ENCODE data around the gene CDH2.

CDH2 gene

DNA sequence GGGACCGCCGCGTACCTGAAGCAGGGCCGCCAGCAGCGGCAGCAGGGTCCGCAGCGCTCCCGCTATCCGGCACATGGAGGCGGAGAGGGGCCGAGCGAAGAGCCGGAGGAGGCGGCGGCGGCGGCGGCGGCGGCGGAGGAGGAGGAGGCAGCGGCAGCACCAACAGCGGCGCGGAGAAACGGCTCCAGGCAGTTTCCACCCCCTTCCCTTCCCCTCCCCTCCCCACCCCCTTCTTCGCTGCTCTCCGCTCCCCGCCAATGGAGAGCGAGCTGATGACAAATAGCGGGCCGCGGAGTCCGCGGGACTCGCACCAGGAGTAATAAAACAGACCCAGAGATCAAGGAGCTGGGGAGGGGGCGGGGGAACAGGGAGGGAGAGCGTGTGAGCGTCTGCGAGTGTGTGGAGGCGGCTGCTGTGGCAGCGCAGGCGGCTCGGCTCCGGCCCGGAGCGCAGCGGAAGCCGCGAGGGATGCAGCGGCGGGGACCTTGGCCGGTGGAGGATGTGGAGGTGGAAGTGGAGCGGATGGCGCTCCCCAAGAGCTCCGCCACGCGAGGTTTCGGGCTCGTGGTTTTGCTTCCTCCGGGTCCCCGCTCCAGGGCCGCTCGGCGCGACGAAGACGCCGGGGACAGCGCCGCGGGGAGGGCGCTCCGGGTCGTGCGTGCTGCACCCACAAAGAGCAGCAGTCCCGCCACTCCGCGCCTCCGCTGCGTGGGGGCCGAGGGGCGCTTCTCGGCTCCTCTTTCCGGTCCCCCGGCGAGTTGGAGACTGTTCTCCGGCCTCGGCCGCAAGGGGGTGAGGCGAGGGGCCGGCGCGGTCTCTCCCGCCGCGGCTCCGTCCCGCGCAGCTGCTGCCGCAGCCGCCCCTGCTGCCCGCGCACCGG, at the start of gene CDH2:
Gene CDH2, minus strand, starts transcription at position 183 of the 880 bp plus-strand sequence. Its CDS starts 108 bp downstream, at position 75.
- DNase-seq: peak; percentile 21

DNA sequence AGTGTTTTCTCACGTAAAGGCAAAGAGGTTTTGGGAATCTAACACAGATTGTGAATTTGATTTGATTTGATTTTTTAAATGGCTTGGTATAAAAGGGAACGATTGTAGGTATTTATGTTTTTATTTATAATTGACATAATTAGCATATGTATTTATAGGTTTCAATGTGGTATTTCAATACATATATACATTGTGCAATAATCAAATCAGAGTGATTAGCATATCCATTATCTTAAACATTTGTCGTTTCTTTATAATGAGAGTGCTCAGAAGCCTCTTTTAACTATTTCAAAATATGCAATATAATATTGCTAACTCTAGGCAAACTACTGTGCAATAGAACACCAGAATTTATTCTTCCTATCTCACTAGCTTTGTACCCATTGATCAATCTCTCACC, 35.1 kb upstream of the CDH2 start:
- no peak for DNase-seq

DNA sequence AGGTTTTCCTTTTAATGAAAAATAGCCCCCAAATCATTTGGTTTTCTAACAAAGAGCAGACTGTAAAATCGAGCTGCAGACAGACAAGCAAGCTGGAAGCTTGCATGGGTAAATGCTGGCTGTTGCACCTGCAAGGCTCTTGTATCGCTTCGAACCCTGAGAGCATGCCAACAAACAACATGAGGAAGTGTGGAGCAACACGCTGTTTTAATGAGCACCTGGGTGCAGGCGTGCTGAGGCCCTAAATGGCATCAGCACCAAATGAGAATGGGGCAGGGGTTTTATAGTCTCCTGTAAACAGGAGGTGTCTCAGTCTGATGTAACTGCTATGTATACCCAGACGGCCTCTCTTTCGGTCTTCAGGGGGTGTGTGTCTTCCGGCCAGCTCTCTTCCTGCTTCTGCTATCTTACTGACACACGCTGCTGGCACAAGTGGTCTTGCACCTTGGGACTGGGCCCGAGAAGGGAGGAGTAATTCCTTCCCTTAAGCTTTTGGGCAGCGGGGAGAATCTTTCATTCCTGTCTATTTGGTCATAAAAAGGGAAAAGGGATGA, 31.9 kb upstream of the CDH2 start:
- DNase-seq: no peak

DNA sequence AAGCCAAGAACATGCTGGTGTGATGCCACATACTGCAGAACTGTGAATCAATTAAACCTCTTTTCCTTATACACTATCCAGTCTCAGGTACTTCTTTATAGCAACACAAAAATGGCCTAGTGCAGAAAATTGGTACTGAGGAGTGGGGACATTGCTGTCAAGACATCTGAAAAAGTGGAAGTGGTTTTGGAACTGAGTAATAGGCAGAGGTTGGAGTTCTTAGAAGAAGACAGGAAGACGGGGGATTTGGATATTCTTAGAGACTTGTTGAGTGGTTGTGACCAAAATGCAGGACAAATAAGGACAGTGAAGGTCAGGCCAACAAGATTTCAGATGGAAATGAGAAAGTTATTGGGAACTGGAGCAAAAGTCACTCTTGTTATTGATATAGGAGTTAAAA, 31.3 kb upstream of the CDH2 start:
- no peak for DNase-seq

DNA sequence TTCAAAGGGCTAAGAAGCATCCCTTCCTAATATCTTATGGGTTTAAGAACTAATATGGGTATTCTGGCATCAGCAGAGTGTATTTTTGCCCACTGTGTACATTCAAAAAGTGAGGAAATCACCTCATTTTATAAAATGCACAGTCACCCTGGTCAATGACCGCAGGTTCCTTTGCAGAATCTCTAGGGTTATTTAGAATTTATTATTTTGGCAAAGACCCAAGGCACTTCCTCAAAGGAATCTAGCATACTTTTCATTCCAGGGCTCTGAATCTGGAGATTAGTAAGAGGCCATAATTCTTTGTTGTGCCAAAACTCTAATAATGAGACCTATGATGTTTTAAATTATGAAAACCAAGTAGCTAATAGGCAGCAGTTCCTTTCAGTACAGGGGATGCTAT, 27.2 kb upstream of the CDH2 start:
- DNase-seq: no peak

GRCh38 chr18:28201056-28201455, 24.1 kb upstream of the CDH2 start:
- DNase-seq: no peak

GRCh38 chr18:28198620-28199019, 21.7 kb upstream of the CDH2 start:
- DNase-seq: no peak

DNA sequence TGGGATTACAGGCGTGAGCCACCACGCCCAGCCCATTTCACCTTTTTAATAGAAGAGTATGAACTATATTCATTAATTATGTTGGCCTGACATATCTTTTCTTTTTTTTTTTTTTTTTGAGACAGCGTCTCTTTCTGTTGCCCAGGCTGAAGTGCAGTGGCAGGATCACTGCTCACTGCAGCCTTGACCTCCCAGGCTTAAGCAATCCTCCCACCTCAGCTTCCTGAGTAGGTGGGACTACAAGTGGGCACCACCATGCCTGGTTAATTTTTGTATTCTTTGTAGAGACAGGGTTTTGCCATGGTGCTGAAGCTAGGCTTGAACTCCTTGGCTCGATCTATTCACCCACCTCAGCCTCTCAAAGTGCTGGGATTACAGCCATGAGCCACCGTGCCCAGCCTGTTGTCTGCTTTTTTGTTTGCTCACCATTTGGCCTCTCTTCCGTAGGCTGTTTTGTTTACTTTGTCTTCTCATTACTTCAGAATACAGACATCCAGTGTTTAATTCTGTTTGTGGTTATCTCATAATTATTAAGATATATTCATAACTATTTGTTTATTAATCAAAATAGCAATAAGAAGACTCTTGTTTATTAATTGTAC, 16.3 kb upstream of the CDH2 start:
- no peak for DNase-seq

GRCh38 chr18:28189400-28190239, 12.7 kb upstream of the CDH2 start:
- peak; percentile 36 for DNase-seq

GRCh38 chr18:28185121-28185520, 8.2 kb upstream of the CDH2 start:
- DNase-seq: no peak

GRCh38 chr18:28183418-28184078, 6.6 kb upstream of the CDH2 start:
- DNase-seq: no peak

GRCh38 chr18:28181616-28182015, 4.7 kb upstream of the CDH2 start:
- no peak for DNase-seq

DNA sequence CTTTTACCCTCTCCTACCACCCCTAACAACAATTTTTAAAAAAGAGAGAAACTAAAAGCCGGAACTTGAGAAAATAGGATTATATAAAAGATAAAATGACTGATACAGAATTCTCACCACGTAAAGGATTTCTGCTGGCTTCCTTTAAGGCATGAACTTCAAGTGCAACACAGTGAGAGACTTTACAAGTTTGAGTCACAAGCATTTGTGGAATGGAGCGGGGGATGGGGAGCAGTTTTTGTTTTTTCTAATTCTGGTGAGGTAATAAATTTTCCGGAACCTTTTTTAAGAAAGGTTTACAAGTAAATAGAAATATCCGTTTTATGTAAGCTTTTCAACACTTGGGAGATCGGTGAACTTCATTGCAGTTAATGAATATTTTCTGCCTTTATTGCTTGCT, 1.8 kb upstream of the CDH2 start:
- no peak for DNase-seq

- peak; percentile 3 for DNase-seq
Measured at GRCh38 chr18:28177828-28178635, 1.1 kb upstream of the CDH2 start.

DNA sequence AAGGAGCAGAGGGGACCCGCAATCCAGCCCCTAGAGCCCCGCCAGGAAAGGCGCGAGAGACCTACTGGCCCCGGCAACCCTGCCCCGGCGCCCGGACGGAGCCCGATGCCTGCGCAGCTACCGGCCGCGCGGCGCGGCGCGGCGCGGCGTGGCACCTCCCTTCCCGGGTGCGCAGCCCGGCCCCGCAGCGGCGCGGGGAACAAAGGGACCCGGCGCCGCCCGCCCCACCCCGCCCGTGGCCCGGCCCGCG, 307 bp downstream of the CDH2 start:
- DNase-seq: no peak

- no peak for DNase-seq
Measured at GRCh38 chr18:28175930-28176697, 816 bp downstream of the CDH2 start.

- DNase-seq: no peak
Measured at GRCh38 chr18:28175150-28175929, 1.6 kb downstream of the CDH2 start.

DNA sequence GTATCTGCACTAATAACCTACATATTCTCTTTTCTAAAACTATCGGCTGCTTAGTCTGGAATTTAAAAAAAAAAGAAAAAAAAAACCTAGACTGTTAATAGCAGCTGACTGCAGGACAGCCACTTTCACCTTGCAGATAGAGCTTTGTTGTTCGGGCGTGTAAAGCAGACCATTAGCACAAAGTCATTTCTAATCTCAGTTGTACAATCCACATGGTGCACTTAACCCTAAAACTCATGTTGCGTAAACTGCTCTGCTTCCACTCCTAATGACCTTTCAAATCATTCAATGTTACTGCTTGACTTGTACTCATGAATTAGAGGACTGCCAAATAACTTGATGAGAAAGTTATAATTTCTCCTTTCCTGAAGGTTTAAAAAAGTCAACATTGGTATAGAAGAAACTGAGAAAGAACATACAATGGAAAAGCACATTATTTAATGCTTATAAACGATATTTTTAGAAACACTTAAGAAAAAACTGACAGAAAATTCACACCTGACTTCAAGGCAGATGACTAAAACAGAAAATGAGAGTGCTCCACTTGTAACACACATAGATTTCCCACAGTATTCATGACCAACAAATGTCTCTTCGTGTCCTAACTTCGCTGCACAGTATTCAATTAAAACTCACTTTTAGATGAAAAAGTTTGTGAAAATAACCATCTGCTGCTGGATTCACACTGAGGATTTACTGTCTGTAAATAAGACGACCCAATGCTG, 2.6 kb downstream of the CDH2 start:
- DNase-seq: no peak

- DNase-seq: no peak
Measured at GRCh38 chr18:28171837-28172236, 5.1 kb downstream of the CDH2 start.

GRCh38 chr18:28168725-28169124, 8.2 kb downstream of the CDH2 start:
- DNase-seq: no peak
